ENCODE measurements around the gene SPAST.
"Not testable (repeated sequence)": the region's sequence is repeated elsewhere in the genome, so short reads cannot be mapped to it uniquely, and the experiment has no call there.

Gene SPAST, protein sequence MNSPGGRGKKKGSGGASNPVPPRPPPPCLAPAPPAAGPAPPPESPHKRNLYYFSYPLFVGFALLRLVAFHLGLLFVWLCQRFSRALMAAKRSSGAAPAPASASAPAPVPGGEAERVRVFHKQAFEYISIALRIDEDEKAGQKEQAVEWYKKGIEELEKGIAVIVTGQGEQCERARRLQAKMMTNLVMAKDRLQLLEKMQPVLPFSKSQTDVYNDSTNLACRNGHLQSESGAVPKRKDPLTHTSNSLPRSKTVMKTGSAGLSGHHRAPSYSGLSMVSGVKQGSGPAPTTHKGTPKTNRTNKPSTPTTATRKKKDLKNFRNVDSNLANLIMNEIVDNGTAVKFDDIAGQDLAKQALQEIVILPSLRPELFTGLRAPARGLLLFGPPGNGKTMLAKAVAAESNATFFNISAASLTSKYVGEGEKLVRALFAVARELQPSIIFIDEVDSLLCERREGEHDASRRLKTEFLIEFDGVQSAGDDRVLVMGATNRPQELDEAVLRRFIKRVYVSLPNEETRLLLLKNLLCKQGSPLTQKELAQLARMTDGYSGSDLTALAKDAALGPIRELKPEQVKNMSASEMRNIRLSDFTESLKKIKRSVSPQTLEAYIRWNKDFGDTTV

DNA sequence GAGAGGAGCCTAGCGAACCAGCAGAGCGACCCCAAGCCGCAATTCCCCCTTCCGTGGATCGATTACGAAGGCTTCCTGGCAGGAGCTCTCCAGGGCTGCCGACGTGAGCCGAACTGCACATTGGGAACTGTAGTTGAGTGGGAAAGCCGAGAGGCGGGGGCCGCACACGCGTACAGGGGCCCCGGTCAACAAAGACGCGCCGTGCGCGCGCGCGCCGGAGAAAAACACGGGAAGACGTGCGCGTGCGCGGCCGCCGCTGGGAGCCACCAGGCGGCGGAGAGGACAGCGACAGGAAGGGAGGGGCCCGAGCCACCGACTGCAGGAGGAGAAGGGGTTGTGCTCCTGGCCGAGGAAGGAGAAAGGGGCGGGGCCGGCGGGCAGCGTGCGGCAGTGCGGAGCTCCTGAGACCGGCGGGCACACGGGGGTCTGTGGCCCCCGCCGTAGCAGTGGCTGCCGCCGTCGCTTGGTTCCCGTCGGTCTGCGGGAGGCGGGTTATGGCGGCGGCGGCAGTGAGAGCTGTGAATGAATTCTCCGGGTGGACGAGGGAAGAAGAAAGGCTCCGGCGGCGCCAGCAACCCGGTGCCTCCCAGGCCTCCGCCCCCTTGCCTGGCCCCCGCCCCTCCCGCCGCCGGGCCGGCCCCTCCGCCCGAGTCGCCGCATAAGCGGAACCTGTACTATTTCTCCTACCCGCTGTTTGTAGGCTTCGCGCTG is at the start of gene SPAST:
Gene SPAST (plus strand): TSS at position 247 of the 711 bp plus-strand sequence. CDS start 276 bp downstream, at position 523.
- FAIRE-seq = peak; percentile 87

DNA sequence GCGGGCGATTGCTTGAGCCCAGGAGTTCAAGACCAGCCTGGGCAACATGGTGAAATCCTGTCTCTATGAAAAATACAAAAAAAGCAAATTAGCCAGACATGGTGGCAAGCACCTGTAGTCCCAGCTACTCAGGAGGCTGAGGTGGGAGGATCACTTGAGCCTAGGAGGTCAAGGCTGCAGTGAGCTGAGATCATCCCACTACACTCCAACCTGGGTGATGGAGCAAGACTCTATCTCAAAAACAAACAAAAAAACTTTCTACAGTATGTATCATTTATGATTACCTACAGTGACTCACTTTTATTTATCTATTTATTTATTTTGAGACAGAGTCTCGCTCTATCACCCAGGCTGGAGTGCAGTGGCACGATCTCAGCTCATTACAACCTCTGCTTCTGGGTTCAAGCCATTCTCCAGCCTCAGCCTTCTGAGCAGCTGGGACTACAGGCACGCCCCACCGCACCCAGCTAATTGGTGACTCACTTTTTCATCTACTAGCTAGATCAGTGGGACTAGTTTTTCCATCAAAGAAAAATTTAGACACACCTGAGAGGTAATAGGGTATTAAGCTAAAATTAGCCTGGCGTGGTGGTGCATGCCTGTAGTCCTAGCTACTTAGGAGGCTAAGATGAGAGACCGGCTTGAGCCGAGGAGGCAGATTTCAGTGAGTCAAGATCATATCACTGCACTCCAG is 44.4 kb upstream of the SPAST start:
- not testable (repeated sequence) for FAIRE-seq

DNA sequence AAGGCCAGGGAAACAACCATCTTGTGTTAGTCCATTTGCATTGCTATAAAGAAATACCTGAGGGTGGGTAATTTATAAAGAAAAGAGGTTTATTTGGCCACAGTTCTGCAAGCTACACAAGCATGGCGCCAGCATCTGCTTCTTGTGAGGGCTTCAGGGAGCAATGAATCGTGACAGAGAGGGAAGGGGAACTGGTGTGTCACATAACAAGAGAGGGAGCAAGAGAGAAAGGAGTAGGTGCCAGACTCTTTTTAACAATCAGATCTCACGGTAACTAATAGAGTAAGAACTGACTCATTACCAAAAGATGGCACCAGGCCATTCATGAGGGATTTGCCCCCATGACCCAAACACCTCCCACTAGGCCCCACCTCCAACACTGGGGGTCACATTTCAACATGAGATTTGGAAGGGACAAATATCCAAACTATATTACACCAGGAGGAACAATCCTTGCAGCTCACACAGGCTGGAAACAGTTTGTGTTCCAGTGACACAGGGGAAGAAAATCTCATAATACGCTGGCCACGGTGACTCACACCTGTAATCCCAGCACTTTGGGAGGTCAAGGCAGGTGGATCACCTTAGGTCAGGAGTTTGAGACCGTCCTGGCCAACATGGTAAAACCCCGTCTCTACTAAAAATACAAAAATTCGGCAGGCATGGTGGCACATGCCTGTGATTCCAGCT is 29.0 kb upstream of the SPAST start:
- FAIRE-seq = not testable (repeated sequence)

DNA sequence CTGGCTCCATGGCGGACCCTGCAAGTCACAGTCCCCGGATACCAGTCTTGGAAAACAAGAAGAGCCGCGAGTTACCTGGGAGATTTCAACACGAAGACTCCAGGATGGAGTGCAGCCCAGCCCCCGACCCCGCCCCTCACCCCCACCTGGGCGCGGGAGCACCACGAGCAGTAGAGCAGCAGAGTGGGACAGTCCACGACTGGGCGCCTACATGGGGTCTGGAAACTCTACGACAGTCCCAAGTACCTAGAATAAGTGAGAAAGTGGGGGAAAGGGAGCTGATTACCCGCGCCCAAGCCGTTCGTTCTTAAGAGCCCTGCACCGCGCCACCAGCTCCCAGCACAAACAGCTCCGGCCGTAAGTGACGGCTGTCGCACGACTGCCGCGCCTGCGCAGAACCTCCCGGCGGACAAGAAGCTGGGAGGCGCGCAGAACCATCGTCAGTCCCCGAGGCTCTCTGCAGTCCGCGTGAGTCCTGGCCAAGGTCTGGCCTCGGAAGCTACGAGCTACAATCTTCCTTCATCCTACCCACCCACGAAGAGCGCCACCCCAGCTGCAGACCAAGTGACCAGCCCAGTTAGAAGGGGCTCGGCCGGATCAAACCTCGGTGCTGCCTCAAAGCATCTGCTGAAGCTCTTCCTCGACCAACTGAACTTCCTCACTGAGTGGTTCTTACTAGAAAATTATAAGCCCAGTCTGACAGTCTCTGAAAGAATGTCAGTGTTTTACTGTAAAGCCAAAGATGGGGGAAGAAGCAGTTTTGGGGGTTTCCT is 23.7 kb upstream of the SPAST start, which contains the start of gene DPY30:
Gene DPY30 (minus strand): TSS at position 359 of the 773 bp plus-strand sequence. CDS start 349 bp downstream, at position 10.
- FAIRE-seq = no peak

DNA sequence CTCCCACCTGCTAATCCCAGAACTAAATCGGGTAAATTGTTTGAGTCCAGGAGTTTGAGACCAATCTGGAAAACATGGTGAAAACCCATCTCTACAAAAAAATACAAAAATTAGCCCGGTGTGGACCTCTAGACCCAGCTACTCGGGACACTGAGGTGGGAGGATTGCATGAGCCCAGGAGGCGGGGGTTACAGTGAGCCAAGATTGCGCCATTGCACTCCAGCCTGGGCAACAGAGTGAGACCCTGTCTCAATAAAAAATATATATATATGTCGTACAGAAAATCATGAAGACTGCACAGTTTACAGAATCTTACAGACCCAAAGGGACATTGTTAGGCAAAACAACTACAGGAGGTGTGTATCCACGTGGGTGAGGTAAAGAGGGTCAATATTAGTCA is 19.8 kb upstream of the SPAST start:
- FAIRE-seq = no peak

DNA sequence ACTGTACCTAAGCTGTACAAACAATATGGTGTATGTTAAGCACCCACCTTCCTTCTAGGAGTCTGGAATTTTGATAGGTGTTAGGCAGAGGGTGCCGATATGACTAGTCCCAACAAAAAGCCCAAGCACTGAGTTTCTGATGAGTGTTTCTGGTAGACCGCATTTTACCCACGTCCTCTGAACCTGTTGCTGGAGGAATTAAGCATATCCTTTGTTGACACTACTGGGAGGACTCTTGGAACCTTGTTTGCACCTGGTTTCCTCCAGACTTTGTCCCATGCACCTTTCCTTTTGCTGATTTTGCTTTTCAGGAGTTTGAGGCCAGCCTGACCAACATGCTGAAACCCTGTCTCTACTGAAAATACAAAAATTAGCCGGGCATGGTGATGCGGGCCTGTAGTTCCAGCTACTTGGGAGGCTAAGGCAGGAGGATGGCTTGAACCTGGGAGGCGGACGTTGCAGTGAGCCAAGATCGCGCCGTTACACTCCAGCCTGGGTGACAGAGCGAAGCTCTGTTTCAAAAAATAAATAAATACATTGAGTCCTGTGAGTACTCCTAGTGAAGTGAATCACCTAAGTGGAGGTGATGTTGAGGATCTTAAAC is 11.4 kb upstream of the SPAST start:
- no peak for FAIRE-seq

DNA sequence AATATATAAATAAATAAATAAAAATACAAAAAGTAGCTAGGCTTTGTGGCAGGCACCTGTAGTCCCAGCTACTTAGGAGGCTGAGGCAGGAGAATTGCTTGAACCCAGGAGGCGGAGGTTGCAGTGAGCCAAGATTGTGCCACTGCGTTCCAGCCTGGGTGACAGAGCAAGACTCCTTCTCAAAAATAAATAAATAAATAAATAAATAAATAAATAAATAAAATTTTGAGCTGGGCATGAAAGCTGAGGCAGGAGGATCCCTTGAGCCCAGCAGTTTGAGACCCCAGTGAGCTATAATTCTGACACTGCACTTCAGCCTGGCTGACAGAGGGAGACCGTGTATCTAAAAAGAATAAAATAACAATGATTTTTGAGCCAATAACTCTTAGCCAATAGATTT is 8.8 kb upstream of the SPAST start:
- not testable (repeated sequence) for FAIRE-seq

DNA sequence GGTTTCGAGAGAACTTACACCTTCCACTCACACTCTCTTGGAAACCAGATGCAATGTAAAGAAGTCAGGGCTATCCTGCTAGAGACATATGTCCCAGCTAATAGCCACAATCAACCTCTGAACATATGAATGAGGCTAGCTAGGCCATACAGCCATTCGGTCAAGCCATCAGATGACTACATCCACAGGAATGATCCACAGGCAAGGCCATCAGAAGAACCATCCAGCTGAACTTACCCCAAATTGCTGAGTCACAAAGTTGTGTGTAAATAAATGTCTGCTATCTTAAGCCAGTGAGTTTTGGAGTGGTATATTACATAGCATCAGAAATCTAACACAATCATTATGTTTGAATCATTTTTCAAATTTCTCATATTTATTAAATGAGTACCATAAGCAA is 5.2 kb upstream of the SPAST start:
- no peak for FAIRE-seq

DNA sequence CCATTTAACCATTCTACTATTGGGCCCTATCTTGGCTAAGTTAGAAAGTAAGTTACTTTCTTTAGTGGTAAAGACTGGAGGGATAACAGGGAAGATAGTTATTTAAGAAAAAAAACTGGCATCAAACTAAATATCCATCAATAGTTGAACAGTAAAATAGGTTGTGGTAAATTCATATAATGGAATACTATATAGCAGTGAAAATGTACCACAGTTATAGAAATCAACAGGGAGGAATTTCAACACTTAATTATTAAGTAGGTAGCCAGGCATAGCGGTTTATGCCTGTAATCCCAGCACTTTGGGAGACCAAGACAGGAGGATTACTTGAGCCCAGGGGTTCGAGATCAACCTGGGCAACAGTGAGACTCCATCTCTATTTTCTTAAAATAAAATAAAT is 3.1 kb upstream of the SPAST start:
- FAIRE-seq = no peak

DNA sequence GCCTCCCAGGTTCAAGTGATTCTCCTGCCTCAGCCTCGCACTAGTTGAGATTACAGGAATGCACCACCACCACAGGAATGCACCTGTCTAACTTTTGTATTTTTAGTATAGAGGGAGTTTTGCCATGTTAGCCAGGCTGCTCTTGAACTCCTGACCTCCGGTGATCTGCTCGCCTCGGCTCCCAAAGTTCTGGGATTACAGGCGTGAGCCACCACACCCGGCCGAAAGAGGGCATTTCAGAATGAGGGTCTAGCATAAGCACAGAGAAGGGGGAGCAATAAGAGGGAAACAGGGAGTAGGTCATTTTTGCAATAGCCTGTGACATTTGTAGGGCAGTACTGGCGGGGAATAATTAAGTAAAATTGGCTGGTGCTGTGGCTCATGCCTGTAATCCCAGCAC is 1.9 kb upstream of the SPAST start:
- no peak for FAIRE-seq

DNA sequence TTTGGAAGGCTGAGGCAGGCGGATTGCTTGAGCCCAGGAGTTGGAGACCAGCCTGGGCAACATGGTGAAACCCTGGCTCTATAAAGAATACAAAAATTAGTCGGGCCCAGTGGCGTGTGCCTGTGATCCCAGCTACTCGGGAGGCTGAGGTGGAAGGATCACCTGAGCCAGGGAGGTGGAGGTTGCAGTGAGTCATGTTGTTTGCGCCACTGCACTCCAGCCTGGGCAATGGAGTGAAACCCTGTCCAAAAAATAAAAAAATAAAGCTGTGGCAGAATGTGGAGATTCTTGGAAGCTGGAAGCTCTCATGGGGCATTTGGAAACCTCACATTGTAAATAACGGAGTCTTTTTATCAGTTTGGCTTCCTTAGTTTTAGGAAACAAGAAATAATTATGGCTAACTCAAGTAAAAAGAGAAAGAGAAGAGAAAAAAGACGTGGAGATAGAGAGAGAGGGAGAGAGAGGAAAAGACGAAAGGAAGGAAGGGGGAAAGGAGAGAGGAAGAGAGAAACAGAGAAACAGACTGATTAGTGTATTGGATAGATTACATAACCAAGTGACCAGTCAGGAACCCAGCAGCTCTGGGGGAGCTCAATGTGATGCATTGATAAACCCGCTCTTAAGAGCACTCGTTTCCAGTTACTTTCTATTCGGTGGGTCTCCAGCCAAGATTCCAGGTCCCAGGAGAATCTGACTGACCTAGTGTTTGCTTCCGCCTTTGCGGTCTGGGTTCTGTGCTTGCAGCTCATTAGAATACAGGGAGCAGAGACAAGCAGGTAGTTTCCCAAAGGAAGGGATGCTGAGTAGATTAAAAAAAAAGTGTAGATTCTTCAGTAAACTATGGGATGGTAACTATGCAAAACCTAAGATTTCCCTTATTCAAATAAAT is 1.1 kb upstream of the SPAST start:
- no peak for FAIRE-seq

DNA sequence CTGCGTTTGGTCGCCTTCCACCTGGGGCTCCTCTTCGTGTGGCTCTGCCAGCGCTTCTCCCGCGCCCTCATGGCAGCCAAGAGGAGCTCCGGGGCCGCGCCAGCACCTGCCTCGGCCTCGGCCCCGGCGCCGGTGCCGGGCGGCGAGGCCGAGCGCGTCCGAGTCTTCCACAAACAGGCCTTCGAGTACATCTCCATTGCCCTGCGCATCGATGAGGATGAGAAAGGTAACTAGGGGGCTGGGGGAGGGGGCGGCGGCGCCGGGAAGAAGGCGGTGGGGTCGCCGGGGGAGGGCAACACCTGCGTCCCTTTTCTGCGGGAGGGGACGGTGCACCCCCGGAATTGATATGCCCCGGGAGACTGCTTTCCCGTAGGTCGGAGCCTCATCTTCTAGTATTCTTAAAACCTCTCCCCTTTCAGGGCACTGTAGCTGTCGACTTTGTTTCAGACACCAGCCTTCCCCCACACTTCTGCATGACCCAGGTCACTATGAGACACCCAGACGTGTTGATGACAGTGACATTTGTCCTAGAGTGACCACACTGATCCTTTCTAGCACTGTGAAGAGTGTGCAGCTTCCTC is 755 bp downstream of the SPAST start:
- no peak for FAIRE-seq

DNA sequence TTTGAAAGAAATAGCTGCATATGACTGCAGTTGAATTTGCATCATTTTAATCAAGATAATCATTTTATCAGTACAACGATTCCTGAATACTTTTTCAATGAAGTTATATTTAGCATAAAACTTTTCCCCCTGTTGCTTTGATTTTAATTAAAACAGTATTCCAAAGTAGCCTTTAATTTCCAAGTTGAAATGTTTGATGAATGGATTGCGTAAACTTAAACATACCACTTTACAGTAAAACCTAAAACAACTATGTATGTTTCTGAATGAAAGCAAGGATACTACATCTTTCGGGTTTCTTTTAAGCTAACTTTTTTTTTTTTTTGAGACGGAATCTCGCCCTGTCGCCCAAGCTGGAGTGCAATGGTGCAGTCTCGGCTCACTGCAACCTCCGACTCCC is 1.4 kb downstream of the SPAST start:
- no peak for FAIRE-seq

DNA sequence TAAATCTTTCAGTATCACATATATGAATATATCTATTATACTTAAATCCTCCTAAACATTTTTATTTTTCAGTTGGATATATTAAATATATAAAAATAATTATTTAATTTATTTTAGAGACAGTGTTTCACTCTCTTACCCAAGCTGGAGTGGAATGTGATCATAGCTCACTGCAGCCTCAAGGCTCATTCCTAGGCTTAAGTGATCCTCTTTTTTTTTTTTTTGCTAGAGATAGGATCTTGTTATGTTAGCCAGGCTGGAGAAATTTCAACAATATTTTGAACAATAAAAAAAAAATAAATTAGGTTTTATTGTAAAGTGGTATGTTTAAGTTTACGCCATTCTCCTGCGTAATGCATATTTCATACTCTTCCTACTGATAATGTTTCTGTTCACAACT is 4.2 kb downstream of the SPAST start:
- FAIRE-seq = no peak

DNA sequence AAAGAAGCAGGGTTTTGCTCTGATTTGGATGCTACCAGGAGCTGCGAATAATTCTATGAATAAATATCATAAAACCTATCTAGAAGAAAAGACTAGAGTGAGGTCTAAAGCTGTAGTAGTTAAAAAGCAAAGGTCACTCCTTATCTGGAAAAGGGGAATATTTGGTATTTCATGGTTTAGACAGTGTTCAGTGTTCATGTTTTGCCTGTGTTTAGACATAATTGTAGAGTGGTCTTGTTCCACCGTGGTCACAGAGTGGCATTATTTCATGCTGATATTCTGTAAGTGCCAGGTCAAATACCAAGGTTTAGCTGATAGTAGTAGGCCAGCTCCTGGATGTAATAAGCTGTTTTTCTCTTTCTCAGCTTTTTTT is 10.8 kb downstream of the SPAST start:
- FAIRE-seq = no peak

DNA sequence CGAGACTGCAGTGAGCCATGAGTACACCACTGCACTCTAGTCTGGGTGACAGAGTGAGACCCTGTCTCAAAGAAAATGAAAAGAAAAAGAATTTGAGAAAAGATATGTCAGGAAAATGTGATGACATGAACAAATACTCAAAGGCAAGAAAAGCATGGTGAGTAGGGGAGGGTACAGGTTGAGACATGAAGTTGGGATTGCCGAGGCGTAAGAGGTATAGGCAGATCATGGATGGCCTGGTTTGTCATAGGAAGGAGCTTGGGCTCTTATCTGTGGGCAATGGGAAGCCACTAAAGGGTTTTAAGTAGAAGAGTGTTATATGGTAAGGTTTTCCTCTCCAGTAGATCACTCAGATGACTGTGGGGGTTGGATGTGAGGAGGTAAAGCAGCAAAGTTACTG is 32.3 kb downstream of the SPAST start:
- FAIRE-seq = no peak

DNA sequence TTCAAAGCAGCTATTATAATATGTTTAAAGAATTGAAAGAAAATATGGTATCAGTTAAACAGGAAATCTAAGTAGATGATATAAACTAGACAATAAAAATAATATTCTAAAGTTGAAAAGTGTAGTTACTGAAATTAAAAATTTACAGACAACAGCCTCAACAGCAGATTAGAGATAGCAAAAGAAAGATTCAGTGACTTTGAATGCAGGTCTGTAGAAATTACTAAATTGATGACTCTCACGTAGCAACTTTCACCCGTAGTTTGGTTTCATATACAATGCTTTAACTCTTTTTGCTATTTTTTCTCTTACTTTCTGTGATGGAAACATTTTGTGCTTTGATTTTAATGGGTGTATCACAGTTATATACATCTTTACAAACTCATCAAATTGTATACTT is 44.8 kb downstream of the SPAST start:
- FAIRE-seq = peak; percentile 9

DNA sequence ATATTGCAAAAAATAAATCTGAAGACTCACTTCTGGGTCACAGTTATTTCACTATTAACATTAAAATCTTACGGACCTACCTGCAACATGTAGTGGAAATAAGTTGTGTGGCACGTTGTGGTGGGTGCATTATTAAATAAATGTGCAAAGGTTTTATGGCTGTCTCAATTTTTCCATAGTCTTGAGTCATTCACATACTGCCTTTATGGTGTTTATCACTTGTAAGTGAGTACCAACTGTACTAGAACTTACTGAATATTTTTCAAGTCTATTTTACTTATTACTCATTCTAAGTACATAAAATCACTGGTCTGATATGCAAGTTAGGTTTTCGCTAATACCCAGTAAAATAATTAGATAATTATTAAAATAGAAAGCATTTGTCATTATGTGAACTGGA is 54.7 kb downstream of the SPAST start:
- FAIRE-seq = no peak

DNA sequence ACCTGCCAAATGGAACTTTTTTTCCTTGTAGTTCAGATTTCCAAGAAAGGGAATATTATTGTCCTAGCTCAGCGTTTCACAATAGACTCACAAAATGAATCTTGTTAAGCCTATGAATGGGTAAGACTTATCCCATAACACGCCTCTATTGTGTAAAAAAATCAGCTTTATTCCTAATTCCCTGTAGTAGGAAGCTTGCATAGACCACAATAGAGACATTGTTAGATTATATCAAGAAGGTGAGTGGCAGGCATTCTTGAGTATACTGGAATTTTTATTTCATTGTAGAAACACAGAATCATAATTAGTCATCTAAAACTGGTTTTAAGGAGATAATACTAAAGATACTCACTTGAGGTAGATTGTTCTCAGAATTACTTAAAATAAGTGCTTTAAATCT is 55.8 kb downstream of the SPAST start:
- FAIRE-seq = no peak

DNA sequence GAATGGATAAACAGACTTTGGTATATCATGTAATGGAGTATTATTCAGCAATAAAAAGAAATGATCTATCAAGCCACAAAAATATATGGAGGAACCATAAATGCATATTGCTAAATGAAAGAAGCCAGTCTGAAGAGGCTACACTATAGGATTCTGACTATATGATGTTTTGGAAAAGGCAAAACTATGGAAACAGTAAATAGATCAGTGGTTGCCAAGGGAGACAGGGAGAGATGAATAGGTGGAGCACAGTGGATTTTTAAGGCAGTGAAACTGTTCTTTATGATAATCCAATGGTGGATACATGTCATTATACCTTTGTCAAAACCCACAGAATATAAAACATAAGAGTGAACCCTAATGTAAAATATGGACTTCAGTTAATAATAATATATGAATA is 61.3 kb downstream of the SPAST start:
- no peak for FAIRE-seq

Data from A204.1 (cell line).